Stimulated activated CD4-positive, alpha-beta T cell treated with anti-CD3 and anti-CD28 coated beads, Interleukin-2, amount 100 ng/mL, for 4 hours (primary cell): ENCODE data around the gene MAP4K2.

Experiments used
- DNase-seq: peaks from one replicate; pipeline ENCODE4 v3.0.0-alpha.2; 2020; ENCODE audit warnings: low read depth

MAP4K2 gene

DNA sequence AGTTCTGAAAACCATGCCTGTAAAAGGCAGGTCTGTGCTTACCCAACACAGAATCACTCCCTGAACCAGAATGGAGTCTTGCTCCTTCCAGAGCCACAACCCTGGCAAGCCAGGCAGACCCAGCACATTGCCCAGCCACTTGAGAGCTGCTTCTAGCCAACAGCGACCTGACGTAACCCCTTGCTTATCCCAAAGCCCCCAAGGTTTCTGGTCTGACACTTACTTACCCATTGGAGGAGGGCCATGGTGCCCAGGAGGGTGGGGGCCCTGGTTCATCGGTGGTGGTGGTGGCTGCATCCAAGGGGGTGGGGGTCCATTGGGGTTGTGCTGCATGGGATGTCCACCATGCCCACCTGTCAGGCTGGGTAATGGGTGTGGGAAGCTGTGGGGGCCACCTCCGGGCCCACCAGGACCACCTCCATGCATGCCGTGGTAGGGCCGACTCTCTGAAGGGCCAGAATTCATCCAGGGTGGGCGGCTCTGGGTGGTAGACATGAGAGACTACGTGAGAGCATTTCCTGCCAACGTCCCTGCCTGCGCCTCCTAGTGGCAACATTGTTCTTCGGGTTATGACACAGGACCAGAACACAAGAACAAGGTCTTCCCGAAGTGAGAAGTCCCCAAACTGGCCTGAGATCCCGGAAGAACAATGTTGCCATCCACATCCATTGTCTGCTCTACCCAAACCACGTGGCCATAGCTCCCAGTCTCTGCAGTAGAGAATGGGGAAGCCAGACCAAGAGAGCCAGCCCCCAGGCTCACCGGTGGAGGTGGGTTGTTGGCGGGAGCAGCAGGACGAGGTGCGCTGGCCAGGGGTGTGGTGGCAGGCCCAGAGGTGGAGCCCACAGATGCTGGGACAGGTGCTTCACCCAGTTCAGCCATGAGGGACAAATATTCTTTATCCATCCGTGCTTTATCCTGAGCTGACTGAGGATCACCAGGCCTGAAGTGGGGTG, 35.4 kb downstream of the MAP4K2 start:
- DNase-seq, result peak; percentile 65

DNA sequence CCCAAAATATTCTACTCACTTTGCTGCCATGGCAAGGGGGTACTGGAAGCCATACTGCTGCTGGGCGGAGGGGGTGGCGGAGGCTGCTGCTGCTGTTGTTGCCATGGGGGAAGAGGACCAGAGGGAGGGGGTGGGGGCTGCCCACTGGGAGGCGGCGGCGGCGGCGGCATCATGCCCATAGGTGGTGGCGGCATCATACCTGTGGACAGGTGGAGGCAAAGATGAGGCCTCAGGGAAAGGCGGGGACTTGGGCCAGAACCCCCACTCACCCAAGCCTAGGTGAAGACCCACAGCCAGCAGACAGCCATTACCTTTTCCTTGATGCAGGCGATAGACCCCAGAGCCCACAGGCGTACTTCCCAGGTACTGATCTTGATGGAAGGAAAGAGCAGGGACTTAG, 36.1 kb downstream of the MAP4K2 start:
- no peak for DNase-seq

DNA sequence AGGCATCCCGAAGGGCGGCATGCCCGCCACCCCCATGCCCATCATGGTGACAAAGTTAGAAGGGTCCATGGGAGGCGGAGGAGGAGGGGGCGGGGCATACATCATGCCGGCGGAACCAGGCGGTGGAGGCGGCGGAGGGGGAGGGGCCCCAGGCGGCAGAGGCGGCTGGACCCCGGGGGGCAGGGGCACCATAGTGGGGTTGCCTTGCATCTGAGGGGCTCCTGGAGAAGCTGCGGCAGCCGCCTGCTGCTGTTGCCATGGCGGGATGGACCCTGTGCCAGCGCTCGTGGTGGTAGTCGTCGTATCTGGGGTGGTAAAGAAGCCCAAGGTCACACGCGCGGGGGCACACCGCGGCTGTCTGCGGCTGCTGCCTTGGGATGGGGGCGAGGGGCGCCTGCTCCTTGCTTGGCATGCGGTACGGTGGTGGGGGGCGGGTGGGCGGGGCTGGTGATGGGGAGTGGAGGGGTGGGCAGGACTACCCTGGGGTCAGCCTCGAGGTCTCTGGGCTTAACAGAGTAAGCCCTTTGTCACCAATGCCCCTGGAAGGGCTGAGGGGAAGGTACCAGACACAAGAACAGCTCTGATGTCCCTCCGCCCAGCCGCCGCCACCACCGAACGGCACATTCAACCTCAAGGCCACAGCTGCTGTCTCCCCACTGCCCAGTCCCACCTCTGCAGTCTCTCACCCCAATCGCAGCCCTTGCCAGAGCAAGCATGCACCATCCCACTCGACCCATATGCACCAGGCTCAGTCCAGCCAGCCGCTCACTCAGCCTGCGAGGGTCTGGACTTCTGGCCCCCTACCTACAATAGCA, 37.0 kb downstream of the MAP4K2 start:
- DNase-seq, result no peak

DNA sequence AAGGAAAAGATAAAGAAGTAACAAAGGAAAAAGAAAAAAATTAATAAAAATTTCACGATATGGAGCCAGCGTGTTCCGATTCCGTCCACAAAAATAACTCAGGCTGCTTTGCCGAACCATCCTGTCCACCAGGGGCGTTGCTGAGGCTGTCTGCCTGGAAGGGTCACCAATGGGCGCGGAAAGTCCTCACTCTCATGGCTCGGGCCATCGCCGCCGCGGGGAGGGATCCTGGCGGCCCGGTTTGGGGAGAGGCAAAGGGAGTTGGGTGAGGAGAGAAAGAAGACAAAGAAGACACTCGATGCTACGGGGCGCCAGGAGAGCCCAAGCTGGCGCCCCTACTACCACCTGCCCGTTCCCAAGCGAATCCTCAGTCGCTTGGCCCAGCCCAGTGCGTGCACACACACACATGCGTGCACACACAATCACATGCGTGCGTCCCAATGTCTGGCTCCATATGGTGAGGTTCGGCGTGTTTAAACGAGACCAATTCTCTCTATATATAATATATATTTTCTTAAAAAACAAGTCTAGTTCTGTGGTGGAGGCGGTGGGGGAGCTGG, 37.6 kb downstream of the MAP4K2 start:
- DNase-seq, result no peak

DNA sequence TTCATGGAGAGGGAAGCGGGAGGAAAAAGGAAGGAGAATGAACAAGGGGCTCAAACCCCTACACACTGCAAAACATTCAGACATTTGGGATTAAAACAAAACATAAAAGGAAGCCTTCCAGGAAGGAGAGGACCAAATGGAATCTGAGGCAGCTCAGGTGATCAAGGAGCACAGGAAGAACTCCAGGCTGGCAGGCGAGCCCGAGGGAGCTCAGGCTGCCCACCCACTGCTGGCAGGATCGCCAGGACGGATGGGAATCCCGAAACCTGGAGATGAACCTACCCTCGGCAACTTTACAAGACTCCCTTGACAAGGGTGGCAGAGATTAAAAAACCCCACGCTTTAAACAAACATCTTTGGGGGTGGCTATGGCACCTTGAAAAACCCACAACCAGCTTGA, 38.3 kb downstream of the MAP4K2 start:
- no peak for DNase-seq

DNA sequence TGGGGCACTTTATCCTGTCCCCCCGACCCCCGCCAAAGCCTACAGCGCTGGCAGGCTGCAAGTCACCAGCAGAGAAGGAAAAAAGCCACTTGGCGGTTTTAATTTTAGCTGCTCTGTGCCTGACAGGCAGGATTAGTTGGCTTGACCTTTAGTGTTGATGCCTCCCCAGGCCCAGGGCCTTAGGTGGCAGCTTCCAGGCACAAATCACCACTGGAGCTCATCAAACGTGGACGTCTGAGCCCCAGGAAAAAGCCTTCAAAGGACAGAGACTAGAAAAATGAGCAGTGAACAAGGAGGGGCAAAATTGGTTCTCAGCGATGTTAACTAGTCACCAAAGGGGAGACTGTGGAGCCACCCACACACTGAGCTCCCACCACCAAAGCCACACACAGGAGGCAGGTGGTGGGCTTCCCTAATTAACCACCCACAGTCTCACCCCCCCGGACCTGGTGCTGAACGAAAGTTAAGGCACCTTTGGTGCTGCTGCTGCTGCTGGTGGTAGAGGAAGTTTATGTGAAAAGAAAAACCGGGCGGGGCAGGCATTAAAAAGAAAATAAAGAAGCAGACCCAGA, 38.9 kb downstream of the MAP4K2 start:
- DNase-seq, result peak; percentile 50

DNA sequence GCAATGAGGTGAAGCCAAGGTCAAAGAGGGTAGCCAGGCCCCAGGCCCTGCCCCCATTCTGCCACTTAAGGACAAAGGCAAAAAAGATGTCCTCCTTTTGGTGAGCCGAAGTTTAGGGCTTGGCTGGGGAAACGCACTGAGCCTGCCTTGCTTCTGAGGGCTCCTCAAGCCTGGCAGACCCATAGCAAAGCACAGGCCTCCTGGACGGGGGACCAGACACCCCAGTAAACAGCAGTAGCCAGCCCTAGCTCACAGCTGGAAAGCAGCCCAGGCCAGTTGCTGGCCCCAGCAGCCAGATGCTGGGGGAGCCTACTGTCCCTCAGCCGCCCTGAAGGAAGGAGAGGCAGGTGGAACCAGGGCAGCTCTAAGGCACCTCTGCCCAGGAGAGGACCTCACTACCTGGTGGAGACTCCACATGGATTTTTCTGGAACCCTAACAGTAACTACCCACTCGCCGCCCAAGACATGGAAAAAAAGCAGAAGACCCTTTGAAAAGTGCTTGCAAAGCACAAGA, 39.4 kb downstream of the MAP4K2 start:
- no peak for DNase-seq

DNA sequence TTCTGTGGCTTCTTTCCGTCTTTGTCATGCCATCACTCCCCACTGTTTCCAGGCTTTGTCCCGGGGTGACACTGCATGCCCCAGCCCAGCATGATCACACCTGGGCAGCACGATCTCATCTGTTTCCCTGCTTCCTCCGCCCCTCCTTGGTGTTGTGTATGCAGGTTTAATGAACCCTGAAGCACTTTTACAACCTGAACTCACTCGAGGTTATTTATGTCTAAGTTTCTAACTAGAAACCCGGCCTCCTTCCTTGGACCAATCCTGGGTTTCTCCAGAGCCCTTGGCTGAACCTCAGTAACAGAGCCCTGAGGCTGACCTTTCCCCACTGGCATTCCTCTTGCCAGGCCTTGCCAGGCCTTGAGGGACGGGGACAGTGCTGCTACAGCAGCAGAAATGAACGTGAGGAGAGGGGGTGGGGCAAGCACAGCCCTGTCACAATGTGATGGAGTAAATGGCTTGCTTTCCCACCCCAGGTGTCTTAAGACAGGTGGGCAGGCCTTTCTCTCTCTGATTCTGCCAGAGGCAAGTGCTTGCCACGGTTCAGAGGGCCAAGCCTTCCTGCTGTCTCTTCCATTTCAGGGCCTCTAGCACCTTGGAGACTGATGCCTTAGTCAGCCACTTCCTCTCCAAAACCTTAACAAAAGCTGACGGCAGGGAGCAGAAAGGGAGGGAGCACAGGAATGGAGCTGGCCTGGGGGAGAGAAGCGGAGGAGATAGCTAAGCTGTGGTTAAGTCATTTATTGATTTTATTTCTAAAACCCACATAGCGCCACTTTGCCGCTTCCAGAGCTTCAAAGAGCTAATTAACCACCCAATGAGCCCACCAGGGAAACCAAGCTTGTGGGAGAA, 40.1 kb downstream of the MAP4K2 start:
- DNase-seq, result no peak

DNA sequence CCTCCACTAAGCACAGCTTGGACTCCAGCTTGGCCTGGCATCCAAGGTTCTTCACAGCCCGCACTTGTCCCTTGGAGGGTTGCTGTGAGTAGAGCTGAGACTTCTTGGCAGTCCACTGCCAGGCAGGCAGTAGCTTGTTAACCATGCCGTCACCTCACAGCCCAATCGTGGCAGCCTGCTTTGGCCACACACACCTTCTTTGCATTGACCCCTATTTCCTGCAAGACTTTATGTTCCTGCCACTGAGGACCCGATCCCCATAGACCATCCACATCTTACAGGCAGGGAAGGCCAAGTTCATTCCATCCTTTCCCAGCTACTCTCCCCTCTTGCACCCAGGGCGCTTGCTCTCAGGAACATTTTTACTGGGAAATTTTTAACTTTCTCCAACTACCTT, 40.7 kb downstream of the MAP4K2 start:
- no peak for DNase-seq

DNA sequence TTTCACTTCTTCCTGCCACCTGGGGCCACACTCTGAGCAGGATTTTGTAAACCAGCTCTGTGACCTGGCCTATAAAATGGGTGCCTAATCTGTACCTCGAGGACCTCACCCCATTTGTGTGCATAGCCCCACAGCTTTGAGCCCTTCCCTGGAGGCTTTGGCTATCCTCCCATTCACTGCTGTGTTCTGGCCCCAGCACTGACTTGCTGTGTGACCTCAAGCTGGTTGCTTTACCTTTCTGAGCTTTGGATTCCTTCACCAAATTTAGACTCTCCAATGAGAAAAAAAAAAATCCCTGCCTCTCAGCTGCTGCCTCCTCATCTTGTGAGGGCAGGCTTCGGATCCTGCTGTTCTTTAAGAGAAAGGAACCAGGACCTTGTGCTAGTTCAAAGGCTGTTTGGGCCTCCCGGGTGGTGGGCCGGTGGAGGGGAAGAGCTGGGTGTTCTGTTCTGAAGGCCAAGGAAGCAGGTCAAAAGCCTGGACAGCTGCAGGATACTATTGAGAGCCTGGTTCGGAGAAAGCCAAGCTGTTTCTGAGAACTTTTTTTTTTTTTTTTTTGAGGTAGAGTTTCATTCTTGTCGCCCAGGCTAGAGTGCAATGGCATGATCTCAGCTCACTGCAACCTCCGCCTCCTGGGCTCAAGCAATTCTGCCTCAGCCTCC, 42.1 kb downstream of the MAP4K2 start:
- no peak for DNase-seq

DNA sequence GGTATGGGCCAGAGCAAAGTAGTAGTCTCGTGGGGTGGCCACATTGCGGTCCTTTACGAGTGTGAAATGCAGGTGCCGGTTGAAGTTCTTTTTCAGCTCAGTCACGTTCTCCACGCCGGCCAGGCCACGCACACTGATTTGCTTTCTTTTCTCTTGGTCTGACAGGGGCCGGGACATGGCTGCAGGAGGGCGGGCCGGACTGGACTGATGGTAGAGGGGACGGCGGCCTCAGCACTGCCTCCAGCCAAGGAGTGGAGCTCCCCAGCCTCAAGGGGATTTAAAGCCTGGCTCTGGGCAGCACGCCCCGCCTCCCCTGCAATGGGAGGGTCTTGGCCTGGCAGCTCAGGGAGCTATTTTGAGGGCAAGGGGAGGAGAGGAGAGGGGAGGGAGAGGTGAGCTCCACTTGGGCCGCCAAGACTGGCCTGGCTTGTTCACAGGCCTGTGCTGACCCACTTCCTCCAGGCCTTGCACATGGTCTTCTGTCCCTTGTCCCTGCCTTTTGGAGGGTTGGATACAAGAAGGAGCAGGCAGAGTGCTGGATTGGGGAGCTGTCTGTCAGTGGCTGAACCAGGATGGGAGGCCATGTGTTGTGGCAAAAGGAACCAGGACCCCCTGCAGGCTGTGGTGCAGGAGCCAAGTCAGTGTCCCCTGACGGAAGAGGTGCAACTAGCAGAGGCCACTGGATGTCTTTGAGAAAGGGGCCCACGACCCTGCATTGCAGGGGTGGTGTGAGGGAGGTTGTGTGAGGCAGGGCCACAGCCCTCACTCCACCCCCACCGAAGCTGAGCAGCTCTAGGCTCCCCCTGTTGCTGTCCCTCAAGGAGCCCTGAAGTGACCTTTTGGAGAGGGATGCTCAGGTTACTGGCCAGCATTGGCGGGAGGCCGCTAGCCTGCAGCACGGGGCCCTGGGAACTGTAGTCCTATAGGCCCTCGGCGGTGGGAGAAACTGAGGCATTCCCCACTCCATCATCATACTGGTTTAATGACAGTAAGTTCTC, 43.0 kb downstream of the MAP4K2 start, which contains the start of gene PYGM:
TSS of gene PYGM (minus strand) at position 253 of the 998 bp plus-strand sequence. CDS start at position 177, 76 bp downstream.
- DNase-seq, result no peak

DNA sequence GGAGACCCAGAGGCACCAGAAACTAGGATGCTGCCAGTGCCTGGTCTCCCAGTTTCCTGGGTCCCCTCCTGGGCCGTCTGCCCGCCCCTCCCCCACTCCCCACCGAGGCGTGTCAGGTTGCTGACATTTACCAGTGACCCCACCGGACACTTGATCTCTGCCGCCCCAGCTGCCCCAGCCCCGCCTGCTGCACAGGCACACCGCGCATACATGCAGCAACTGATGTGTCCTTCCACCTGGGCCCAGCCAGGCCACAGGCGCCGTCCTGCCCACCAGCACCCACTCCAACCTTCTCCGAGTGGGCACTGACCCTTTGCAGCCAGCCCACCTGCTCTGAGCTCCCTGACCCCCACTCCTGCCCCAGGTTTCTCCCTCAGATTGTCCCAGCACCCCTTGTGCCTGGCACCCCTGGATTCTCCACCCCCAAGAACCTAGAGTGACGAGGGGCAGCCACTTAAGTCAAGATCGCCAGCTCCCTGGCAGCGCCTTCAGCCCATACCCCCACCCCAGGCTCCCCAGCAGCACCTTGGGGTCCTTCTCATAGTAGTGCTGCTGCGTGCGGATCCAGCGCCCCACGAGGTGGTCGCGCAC, 43.8 kb downstream of the MAP4K2 start:
- DNase-seq, result no peak

DNA sequence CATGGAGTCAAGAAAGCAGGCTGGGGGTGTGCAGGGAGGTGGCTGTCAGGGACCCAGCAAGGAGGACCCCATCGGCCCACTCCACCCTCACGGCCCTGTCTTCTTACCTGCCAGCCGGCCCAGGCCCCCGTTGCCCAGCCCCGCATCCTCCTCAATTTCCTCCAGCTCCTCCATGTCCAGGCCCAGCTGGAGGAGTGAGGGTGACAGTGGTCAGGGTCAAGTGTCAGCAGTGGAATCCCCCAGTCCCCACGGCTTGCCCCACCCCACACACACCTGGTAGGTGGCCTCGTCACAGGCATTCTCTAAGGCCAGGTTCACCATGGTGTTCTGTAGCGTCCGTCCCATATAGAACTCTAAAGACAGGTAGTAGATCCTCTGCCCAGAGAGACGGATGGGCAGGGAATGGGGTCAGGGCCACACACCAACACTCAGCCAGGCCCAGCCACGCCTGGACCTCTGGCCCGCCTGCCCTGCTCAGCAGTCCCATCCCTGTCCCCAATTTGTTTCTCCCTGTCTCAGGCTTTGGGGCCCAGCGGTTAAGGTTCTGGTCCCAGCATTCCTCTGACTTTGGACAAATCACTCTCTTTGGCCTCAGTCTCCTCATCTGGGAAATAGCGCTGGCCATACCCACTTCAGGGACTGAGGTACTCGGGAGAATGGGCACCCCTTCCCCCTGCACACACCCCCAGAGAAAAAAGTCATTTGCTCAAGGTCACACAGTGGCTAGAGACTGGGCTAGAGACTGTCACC, 44.5 kb downstream of the MAP4K2 start:
- DNase-seq, result no peak

DNA sequence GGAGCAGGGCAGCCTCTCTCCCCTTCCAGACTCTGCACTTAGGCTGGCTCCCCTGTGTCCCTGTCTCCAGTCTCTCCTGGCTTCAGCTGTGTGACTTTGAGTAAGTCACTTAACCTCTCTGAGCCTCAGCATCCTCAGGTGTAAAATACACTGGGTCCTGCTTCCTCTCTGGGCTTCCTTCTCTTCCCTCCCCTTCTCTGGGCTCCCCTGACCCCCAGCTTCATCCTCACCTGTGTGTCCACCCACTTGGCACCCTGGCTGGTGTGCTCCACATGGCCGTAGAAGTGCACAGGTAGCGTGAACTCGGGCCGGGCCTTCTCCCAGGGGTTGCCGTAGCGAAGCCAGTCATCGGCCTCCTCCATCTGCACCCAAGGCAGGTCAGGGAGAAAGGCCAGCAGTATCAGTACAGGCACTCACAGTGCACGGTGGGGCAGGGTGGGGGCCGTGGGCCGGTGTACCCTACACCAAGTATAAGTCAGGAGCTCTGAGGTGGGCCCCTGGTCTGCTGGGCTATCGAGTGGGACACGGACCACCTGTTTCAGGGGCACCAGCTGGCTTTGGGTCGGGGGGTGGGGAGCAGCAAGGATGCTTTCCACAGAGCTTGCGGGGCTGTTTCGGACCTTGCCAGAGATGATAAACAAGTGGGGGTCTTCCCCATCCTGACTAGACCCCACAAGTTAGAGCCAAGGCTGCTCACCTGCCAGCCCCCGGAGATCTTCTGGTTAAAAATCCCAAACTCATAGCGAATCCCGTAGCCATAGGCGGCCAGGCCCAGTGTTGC, 45.3 kb downstream of the MAP4K2 start:
- DNase-seq, result no peak

DNA sequence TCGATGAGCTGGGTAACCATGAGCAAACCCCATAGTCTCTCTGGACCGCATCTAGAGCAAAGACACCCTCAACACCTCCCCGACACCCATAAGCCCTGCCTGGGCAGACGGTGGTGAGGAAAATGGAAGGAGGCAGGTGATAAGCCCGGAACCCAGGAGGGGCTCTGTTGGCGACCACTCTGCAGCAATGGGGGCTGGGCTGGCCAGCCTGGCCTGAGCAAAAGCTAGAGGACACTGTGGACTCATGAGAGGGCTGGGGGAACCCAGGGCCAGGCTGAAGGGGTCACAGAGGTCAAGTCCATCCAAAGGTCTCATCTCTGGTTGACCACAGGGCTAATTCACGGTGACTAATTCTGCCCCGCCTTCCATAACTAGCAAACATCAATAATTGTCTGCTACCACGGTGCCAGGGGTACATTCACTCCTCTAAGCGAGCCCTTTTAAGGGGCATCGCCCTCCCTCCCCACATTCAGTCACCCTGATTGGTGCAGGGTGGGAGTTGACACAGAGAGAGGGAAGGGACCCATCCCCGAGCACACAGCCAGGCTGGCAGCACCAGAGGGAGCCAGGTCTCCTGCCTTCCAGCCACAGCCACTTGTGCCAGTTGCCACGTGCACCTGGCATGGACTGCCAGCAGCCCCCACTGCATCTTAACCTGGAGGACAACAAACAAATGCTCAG, 47.2 kb downstream of the MAP4K2 start:
- no peak for DNase-seq

DNA sequence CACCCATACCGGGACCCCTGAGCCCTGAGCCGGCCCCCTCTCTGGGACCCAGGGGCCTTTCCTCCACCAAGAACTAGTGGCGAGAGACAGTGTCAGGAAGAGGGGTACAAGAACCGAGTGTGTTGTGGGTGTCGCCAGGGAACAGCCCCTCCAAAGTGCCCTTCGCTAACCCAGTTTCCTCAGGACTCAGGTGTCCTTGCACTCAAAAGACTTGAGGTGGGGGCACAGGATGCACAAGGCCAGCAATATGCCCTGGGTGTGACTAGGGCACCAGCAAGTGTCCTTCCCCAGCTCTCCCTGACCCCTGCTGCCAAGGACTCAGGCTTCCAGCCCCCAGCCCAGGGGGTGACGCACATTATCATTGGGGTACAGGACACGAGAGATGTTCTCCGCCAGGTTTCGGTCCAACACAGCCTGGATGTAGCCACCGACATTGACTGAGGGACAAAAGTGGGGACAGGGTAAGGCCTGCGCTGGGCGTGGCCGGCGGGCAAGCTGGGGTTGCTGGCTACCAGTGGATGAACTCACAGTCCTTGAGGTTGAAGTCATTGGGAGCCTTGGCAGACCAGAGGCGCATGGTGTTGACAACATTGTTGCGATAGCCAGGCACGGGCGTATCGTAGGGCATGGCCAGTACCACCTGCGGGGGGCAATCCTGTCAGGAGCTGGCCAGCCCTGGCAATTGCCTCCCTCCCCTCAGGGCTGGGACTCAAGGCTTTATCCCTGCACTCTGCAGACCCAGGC, 47.9 kb downstream of the MAP4K2 start:
- DNase-seq, result no peak
